ENCODE measurements around the gene SRM.

The SRM gene

DNA sequence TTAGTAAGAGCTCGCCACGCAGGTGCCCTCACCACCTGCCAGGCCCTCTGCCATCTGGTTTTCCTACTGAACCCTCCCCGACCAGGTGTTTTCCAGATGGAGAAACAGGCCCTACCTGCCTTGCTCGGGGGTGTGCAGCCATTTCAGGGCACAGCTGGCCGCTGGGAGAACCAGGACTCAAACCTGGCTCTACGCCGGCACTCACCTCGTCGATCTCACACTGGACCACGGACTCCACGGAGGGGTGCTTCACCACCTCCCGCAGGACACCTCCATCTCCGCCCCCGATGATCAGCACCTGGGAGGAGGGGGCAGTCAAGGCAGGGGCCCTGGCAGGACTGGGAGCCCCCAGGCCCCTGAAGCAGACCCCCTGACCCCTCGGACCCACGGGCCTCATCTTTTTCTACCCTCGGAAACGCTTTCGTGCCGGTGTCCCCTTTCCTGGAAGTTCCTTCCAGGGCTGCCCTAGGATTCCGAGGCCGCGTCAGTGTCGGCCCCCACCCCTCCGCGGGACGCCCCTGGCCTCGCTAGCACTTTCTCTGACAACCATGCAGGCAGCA is 1.1 kb downstream of the SRM start:
- Mint-ChIP-seq H3K36me3 (ENCODE audit: low read depth) (peaks cover 14% of the 10 kb centered on the region), H3K4me3 (peak overlapping the region; percentile 95 to 98 (median 98)), H3K27me3 (ENCODE audit: low read depth) (no peaks in the 10 kb centered on the region), H3K9me3 (no peaks in the 10 kb centered on the region), H3K27ac (peak overlapping the region in 2 of 3 experiments; percentile 64 to 70), H3K4me1 (peaks cover 9% of the 10 kb centered on the region)
- TF ChIP-seq CTCF (IDR thresholded peaks at IDR 0.05; ENCODE audit: unreplicated experiment in 3 of 3): no peak

DNA sequence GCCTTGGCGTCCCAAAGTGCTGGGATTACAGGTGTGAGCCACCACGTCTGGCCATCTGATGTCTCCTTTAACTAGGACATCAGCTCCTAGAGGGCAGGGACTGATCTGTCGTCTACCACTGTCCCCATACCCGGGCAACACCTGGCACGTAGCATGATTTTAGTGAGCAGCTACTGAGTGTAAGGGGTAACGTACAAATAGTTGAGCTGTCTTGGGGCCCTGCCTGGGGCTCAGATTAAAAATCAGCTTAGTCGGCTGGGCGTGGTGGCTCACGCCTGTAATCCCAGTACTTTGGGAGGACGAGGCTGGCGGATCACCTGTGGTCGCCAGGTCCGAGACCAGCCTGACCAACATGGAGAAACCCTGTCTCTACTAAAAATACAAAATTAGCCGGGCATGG is 1.8 kb downstream of the SRM start:
- H3K36me3 Mint-ChIP-seq (ENCODE audit: low read depth): peaks cover 10% of the 10 kb centered on the region
- H3K4me1 Mint-ChIP-seq: peaks cover 9% of the 10 kb centered on the region
- no peak overlapping the region for H3K27ac Mint-ChIP-seq
- TF ChIP-seq CTCF (IDR thresholded peaks at IDR 0.05; ENCODE audit: unreplicated experiment in 3 of 3): no peak
- H3K27me3 Mint-ChIP-seq (ENCODE audit: low read depth): no peaks in the 10 kb centered on the region
- peak overlapping the region; percentile 73 to 98 (median 95) for H3K4me3 Mint-ChIP-seq
- no peaks in the 10 kb centered on the region for H3K9me3 Mint-ChIP-seq

GRCh38 chr1:11057477-11057876 is 2.3 kb downstream of the SRM start:
- Mint-ChIP-seq H3K27ac (no peak overlapping the region), H3K36me3 (ENCODE audit: low read depth) (peaks cover 10% of the 10 kb centered on the region), H3K4me1 (peaks cover 9% of the 10 kb centered on the region), H3K4me3 (peak overlapping the region; percentile 64 to 74 (median 68)), H3K27me3 (ENCODE audit: low read depth) (no peaks in the 10 kb centered on the region), H3K9me3 (no peaks in the 10 kb centered on the region)
- TF ChIP-seq CTCF (IDR thresholded peaks at IDR 0.05; ENCODE audit: unreplicated experiment in 3 of 3): no peak

GRCh38 chr1:11056504-11056903 is 3.3 kb downstream of the SRM start:
- peak overlapping the region in 1 of 3 experiments; percentile 21 for H3K4me3 Mint-ChIP-seq
- H3K9me3 Mint-ChIP-seq: no peaks in the 10 kb centered on the region
- peaks cover 9% of the 10 kb centered on the region for H3K4me1 Mint-ChIP-seq
- peaks cover 10% of the 10 kb centered on the region for H3K36me3 Mint-ChIP-seq (ENCODE audit: low read depth)
- no peak for TF ChIP-seq CTCF (IDR thresholded peaks at IDR 0.05; ENCODE audit: unreplicated experiment in 3 of 3)
- no peaks in the 10 kb centered on the region for H3K27me3 Mint-ChIP-seq (ENCODE audit: low read depth)
- no peak overlapping the region for H3K27ac Mint-ChIP-seq

DNA sequence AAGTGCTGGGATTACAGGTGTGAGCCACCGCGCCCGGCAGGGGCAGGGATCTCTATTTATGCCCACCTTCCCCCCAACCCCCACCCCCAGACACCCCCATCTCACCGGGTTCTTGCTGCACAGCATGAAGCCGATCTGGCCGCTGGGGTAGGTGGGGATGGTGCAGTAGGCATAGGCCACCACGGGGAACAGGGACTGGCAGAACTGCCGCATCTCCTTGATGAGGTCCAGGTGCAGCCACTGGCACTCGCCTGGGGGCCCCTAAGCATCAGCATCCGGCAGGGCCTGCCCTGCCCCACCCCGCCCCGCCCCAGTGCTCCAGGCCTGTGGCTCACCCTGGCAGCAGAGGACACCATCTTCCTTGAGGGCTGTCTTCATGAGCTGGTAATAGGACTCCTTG is 4.1 kb downstream of the SRM start:
- Mint-ChIP-seq H3K36me3 (ENCODE audit: low read depth) (peaks cover 10% of the 10 kb centered on the region), H3K9me3 (no peaks in the 10 kb centered on the region), H3K27me3 (ENCODE audit: low read depth) (no peaks in the 10 kb centered on the region), H3K4me3 (no peak overlapping the region), H3K4me1 (peaks cover 5% of the 10 kb centered on the region), H3K27ac (no peak overlapping the region)
- no peak for TF ChIP-seq CTCF (IDR thresholded peaks at IDR 0.05; ENCODE audit: unreplicated experiment in 3 of 3)

DNA sequence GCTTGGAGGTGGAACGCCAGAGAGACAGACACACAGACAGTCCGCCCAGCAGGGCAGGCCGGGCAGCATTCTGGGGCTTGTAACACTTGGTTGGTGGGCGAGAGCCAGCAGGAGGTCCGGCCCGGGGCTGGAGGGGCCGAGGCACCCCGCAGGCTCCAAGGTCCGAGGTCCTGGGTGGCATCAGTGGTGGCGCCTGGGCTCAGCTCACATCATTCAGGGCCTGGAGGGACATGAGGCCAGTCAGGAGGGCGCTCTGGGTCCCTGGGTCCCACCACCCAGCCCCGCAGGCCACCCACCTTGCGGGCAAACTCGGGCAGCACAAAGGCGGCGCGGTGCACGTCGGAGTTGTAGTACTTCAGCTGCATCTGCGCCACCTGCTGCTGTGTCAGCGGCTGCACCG is 5.2 kb downstream of the SRM start:
- Mint-ChIP-seq H3K27me3 (ENCODE audit: low read depth) (no peaks in the 10 kb centered on the region), H3K4me3 (peak overlapping the region in 1 of 3 experiments; percentile 73), H3K9me3 (no peaks in the 10 kb centered on the region), H3K27ac (no peak overlapping the region), H3K36me3 (ENCODE audit: low read depth) (peaks cover 10% of the 10 kb centered on the region), H3K4me1 (no peaks in the 10 kb centered on the region)
- no peak for TF ChIP-seq CTCF (IDR thresholded peaks at IDR 0.05; ENCODE audit: unreplicated experiment in 3 of 3)

Measured in nephron (organoid).